Stimulated activated memory B cell treated with anti-CD40 and anti-IgM and Interleukin-4, amounts not matched to agents 10 μg/mL and 1 μg/mL and 100 μg/mL, for 72 hours (primary cell): ENCODE measurements around the gene LRIG1.
A peak's percentile ranks its signal among the peaks of the same experiment; 100 is the strongest.

ENCODE experiments used
- ATAC-seq: fragments of 150-1000 bp; cut with Tn5 transposase; 2 replicates; pipeline ENCODE4 v1.10.0; 2021
- H3K27ac Mint-ChIP-seq: one replicate; pipeline ENCODE4 v1.8.0; 2022; ENCODE audit warnings: mild to moderate bottlenecking, mixed read lengths
- H3K27me3 Mint-ChIP-seq: one replicate; pipeline ENCODE4 v1.8.0; 2022; ENCODE audit warnings: mixed read lengths
- H3K36me3 Mint-ChIP-seq: one replicate; pipeline ENCODE4 v1.8.0; 2022; ENCODE audit warnings: mixed read lengths
- H3K4me1 Mint-ChIP-seq: one replicate; pipeline ENCODE4 v1.8.0; 2022; ENCODE audit warnings: mixed read lengths
- H3K4me3 Mint-ChIP-seq: one replicate; pipeline ENCODE4 v1.8.0; 2022; ENCODE audit warnings: mild to moderate bottlenecking, moderate library complexity, mixed read lengths
- H3K9me3 Mint-ChIP-seq: one replicate; pipeline ENCODE4 v1.8.0; 2022; ENCODE audit warnings: mixed read lengths

LRIG1 gene

DNA sequence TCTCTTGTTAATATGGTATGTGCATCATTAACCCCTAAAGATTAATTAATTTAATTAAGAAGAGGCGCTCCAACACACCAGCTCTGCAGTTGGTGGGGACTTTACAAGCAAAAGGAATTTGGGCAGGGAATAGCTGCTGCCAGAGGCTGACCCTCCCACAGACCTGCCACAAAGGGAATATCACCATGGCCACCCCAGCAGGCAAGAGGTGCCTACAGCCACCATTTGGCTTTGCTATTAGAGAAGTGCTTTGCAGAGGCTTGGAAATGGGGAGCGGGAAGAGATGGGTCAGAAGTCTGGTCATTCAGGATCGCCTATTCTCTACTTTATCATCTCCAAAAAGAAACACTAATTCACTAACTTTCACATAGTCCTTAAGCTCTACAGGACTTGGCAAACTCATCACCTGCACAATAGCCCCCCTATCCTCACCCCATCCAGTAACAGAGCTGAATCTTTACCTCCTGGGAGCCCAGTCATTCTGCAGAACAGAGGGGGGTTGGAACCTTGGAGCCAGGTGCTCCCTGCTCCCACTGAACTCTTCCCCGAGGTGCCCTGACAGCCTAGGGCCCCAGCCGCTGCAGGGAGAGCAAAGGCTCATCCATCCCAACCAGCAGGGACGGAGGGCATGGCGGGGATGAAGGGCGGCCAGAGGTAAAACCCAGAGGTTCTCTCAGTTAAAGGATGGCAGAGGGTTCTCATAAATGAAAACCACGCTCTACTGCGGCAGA is 29.7 kb downstream of the LRIG1 start:
- Mint-ChIP-seq H3K4me1 (peaks cover 36% of the 10 kb centered on the region), H3K36me3 (peaks cover 5% of the 10 kb centered on the region), H3K9me3 (no peaks in the 10 kb centered on the region), H3K27ac (no peak overlapping the region), H3K27me3 (peaks cover 33% of the 10 kb centered on the region), H3K4me3 (no peak overlapping the region)
- no peak for ATAC-seq

DNA sequence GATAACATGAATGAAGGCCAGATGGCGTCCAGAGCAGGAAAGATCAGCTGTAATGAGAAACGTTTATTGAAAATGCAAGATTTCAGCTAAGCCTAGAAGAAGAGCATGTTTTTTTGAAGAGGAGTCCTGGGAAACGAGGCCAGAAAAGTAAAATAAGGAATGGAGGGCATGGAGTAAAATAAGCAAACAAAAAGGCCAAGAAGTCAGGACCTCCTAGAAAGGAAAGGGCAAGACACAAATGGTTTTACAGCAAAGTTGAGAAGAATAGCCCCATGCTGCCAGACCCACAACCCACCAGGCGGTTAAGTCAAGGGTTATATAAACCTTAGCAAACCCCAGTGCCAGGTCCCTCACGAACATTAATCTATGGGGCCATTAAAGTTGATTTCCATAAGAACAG is 30.5 kb downstream of the LRIG1 start:
- Mint-ChIP-seq H3K27ac (no peak overlapping the region), H3K36me3 (peaks cover 5% of the 10 kb centered on the region), H3K4me1 (peaks cover 36% of the 10 kb centered on the region), H3K4me3 (no peak overlapping the region), H3K27me3 (peaks cover 33% of the 10 kb centered on the region), H3K9me3 (no peaks in the 10 kb centered on the region)
- no peak for ATAC-seq

GRCh38 chr3:66469220-66469640 is 31.6 kb downstream of the LRIG1 start:
- peak; percentile 55 for ATAC-seq
- H3K4me3 Mint-ChIP-seq: no peak overlapping the region
- no peaks in the 10 kb centered on the region for H3K9me3 Mint-ChIP-seq
- peaks cover 5% of the 10 kb centered on the region for H3K36me3 Mint-ChIP-seq
- H3K27me3 Mint-ChIP-seq: peaks cover 33% of the 10 kb centered on the region
- H3K4me1 Mint-ChIP-seq: peaks cover 36% of the 10 kb centered on the region
- H3K27ac Mint-ChIP-seq: peak overlapping the region; percentile 19

DNA sequence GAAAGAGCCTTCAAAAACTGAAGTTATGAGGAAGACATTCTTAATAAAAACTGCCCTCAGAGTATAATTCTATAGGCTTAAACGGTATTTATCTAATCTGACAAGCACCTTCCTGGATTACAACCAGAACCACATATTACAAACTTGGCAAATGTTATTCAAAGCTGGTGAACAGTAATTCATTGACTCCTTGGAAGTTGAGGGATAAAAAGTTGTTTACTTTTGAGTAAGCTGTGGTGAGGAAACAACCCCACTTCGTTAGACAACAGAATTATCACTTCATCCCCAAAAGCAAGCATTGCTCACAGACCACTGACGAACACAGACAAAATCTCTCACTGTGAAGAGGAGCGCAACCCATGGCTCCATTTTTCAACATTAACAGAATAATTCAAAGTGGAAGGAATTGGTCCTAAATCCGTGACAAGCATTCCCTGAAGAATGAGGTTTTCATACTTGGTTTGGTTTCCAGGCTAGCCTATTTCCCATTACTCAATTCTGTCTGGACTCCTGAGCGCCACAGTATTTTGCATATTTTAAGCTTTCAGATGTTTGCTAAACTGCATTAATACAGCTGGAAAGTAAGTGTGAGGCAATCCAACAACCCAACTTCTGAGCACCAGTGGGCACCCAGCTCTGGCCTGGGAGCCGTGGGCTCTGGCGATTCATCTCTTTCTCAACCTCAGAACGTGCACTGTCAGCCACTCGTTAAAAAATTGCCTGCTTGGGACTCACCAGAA is 32.7 kb downstream of the LRIG1 start:
- Mint-ChIP-seq H3K27ac (no peak overlapping the region), H3K4me3 (no peak overlapping the region), H3K36me3 (peaks cover 5% of the 10 kb centered on the region), H3K9me3 (no peaks in the 10 kb centered on the region), H3K4me1 (peaks cover 28% of the 10 kb centered on the region), H3K27me3 (peaks cover 33% of the 10 kb centered on the region)
- ATAC-seq: no peak

DNA sequence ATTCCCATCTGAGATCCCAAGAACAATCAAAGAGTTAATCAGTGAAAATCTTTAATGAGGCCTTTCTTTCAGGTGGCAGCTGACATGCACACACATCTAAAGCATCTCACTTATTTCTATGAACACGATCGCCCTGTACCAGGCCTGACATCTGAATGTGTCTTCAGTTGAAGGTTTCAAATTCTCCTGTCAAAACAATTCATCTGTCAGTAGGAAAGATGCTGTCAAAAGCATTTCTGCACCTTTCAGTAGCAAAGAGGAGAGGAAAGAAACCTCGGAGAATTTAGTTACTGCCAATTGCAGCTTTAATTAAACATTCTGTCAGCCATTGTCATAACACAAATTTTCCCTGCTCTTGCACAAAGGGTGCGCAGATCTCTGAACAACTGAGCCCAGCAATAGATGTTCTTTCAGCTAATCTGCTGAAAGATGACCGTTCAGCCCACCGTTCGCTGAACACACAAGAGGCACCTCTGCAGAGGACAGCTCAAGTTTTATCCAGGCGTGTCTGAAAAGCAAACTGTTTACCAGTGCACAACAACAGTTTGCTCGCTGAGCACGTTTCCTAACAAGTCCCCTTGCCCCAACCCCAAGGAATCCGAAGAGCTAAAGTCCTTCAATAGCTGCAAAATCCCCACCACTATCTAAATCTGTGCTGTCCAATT is 34.1 kb downstream of the LRIG1 start:
- ATAC-seq: no peak
- no peak overlapping the region for H3K4me3 Mint-ChIP-seq
- H3K27ac Mint-ChIP-seq: no peak overlapping the region
- peaks cover 33% of the 10 kb centered on the region for H3K27me3 Mint-ChIP-seq
- H3K9me3 Mint-ChIP-seq: no peaks in the 10 kb centered on the region
- H3K4me1 Mint-ChIP-seq: peaks cover 13% of the 10 kb centered on the region
- peaks cover 5% of the 10 kb centered on the region for H3K36me3 Mint-ChIP-seq

GRCh38 chr3:66465587-66465986 is 35.2 kb downstream of the LRIG1 start:
- peaks cover 5% of the 10 kb centered on the region for H3K36me3 Mint-ChIP-seq
- no peak overlapping the region for H3K27ac Mint-ChIP-seq
- H3K9me3 Mint-ChIP-seq: no peaks in the 10 kb centered on the region
- no peak overlapping the region for H3K4me3 Mint-ChIP-seq
- H3K4me1 Mint-ChIP-seq: peaks cover 13% of the 10 kb centered on the region
- H3K27me3 Mint-ChIP-seq: peaks cover 32% of the 10 kb centered on the region
- ATAC-seq: no peak

GRCh38 chr3:66465034-66465433 is 35.8 kb downstream of the LRIG1 start:
- peaks cover 13% of the 10 kb centered on the region for H3K4me1 Mint-ChIP-seq
- H3K9me3 Mint-ChIP-seq: no peaks in the 10 kb centered on the region
- peaks cover 27% of the 10 kb centered on the region for H3K27me3 Mint-ChIP-seq
- H3K27ac Mint-ChIP-seq: no peak overlapping the region
- no peak overlapping the region for H3K4me3 Mint-ChIP-seq
- no peak for ATAC-seq
- peaks cover 1% of the 10 kb centered on the region for H3K36me3 Mint-ChIP-seq

- ATAC-seq: no peak
- Mint-ChIP-seq H3K9me3 (no peaks in the 10 kb centered on the region), H3K27me3 (peaks cover 23% of the 10 kb centered on the region), H3K4me1 (peaks cover 13% of the 10 kb centered on the region), H3K36me3 (no peaks in the 10 kb centered on the region), H3K27ac (no peak overlapping the region), H3K4me3 (no peak overlapping the region)
Observed at GRCh38 chr3:66464512-66464894, 36.3 kb downstream of the LRIG1 start.

DNA sequence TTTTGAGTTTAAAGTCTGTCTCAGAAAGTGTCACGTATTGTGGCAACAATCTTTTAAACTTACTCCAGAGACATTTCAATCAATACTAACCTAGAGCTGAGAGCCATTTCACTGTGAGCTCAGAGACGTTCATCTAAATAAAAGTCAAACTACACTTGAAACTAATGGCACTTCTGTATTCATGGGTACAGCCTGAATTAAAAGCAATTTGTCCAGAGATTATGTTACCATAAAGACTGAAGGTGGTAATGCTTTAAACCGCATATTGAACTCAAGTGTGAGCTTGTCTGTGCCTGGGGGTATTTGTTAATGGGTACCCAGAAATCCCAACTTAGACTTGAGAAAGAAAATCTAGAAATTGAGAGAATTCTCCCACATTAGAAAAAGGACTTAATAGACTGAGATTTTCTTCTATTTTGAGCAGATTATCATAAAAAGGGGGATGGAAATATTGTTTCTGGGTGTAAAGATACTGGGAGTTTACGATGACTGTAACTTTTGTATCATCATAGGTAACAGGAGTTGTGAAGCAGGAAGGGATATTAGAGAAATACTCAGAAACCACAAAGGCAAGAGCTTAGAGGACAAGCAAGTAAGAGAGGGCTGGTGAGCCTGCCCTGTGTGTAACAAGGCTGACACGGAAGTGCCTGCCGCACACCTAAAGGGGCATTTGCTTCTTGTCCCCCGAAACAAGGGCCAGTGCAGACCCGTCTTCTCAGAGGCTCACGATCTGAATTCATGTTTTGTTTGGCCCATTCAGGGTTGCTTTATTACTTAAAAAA is 36.9 kb downstream of the LRIG1 start:
- Mint-ChIP-seq H3K36me3 (no peaks in the 10 kb centered on the region), H3K4me3 (no peak overlapping the region), H3K27ac (no peak overlapping the region), H3K9me3 (no peaks in the 10 kb centered on the region), H3K27me3 (peaks cover 23% of the 10 kb centered on the region), H3K4me1 (peaks cover 8% of the 10 kb centered on the region)
- ATAC-seq: no peak

- Mint-ChIP-seq H3K4me3 (no peak overlapping the region), H3K27ac (no peak overlapping the region), H3K36me3 (no peaks in the 10 kb centered on the region), H3K27me3 (peaks cover 15% of the 10 kb centered on the region), H3K4me1 (no peaks in the 10 kb centered on the region), H3K9me3 (no peaks in the 10 kb centered on the region)
- ATAC-seq: no peak
Observed at GRCh38 chr3:66463054-66463631, 37.7 kb downstream of the LRIG1 start.

DNA sequence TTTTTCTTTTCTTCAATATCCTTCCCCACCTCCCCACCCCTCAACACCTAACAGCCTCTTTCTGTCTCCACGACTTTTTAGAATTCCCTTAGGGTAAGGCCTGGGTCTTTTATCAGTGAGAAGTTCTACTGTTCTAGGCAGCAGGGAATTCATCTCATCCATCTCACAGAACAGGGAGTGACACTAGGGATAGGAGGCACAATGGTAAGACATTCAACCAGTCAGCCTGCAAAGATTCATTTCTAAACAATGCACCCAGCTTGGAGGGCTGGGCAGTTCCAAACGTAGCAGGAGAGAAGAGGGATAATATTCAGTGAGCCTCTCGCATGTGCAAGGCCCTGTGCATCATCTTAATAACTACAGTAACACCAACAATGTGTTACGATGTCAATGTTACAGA is 43.6 kb downstream of the LRIG1 start:
- ATAC-seq: no peak
- Mint-ChIP-seq H3K36me3 (no peaks in the 10 kb centered on the region), H3K4me1 (no peaks in the 10 kb centered on the region), H3K27ac (no peak overlapping the region), H3K27me3 (no peaks in the 10 kb centered on the region), H3K9me3 (no peaks in the 10 kb centered on the region), H3K4me3 (no peak overlapping the region)

DNA sequence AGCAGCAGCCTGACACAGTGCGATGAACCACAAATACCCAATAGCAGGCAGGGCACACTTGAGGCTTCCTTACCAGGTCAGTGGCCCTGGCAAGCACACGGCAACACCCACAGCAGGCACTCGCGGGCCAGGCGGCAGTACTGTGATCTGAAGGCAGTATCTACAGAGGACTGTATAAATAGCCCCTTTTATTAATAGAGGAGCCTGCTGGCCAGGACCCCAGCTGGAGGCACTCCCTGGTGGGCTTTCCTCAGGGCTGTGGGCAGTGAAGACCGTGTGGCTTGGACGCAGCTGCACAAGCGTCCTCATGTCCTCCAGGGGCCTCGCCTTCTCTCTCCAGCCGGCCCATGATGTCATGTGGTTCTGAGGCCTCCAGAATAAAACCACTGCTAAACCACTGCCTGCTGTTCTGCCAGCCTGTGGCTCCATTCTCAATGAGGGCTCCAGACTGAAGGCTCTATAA is 44.1 kb downstream of the LRIG1 start:
- no peak for ATAC-seq
- H3K27ac Mint-ChIP-seq: no peak overlapping the region
- H3K27me3 Mint-ChIP-seq: no peaks in the 10 kb centered on the region
- no peaks in the 10 kb centered on the region for H3K9me3 Mint-ChIP-seq
- H3K4me3 Mint-ChIP-seq: no peak overlapping the region
- H3K36me3 Mint-ChIP-seq: no peaks in the 10 kb centered on the region
- H3K4me1 Mint-ChIP-seq: no peaks in the 10 kb centered on the region

DNA sequence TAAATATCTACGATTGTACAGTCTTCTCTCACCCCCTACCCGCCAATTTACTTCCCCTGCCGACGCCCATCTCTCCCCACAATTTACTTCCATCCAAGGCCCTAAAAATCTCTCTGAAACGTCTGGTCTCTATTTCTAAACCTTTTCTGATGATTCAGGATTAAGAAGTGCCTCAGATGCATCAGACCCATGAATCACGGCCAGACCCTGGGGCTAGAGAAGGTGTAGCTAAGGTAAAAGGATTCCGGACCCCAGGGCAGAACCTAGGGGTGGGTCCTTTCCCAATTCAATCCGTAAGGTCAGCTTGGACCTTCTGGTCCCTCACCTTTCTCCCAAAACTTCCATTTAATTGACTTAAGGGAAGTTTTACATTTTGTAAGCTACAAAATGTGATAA is 46.4 kb downstream of the LRIG1 start:
- Mint-ChIP-seq H3K4me1 (no peaks in the 10 kb centered on the region), H3K36me3 (no peaks in the 10 kb centered on the region), H3K27ac (no peak overlapping the region), H3K27me3 (no peaks in the 10 kb centered on the region), H3K9me3 (no peaks in the 10 kb centered on the region), H3K4me3 (no peak overlapping the region)
- no peak for ATAC-seq

DNA sequence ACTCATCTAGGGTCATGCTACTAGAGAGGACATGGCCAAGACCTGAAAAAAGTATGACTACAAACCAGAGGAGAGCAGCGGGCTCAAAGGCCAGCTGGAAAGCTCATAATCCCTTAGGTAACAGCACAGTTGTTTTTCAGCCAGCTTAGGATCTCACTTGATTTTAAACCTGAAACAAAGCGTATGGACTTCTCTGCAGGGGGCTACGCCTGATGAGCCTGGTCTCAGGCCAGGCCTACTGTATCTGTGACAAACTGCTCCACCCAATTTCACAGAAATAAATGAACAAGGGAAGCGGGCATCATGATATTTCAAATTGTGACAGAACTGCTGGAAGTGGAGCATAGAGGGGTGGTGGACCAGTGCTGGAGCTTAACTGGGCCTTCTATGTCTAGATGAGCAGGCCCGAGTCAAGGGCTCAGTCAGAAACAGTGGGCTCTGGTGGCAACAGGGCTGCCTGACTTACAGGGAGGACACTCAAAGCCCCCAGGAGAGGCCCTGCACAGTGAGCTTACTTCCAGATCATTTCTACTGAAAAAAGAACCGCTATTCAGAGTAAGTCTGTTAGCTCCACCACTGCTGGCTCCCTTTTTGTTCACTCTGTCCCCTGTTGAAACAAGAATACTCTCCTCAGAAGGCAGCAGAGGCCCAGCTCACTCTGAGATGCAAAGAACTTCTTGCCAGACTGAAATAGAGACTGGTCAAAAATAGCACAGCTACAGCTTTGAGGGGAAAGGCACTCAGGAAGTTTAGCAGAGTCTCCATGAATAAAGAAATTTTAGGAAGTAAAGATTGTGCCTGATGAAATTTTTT is 47.0 kb downstream of the LRIG1 start:
- H3K27me3 Mint-ChIP-seq: no peaks in the 10 kb centered on the region
- no peaks in the 10 kb centered on the region for H3K9me3 Mint-ChIP-seq
- H3K36me3 Mint-ChIP-seq: no peaks in the 10 kb centered on the region
- ATAC-seq: no peak
- H3K4me3 Mint-ChIP-seq: no peak overlapping the region
- H3K4me1 Mint-ChIP-seq: no peaks in the 10 kb centered on the region
- no peak overlapping the region for H3K27ac Mint-ChIP-seq
